Loucy (cell line): Measurements from ENCODE around the gene MATK.
"Not testable (repeated sequence)": the region's sequence is repeated elsewhere in the genome, so short reads cannot be mapped to it uniquely, and the experiment has no call there.

Experiments
- H2AFZ ChIP-seq: fragments of 200-600 bp; sonication (generic); 2 replicates; pipeline ENCODE4 v1.6.0; 2016; ENCODE audit warnings: antibody characterized with exemption, mild to moderate bottlenecking, low read length, moderate library complexity
- H3F3A ChIP-seq: fragments of 200-600 bp; 2 replicates; pipeline ENCODE4 v1.6.0; 2016; ENCODE audit warnings: antibody characterized with exemption, low read depth, mild to moderate bottlenecking
- H3K27me3 ChIP-seq: fragments of 200-600 bp; sonication (generic); 2 replicates; pipeline ENCODE4 v1.6.1; 2014; ENCODE audit warnings: low read length, mild to moderate bottlenecking; ENCODE audit not compliant: insufficient read depth, poor library complexity, severe bottlenecking
- H3K36me3 ChIP-seq: fragments of 200-600 bp; sonication (generic); 2 replicates; pipeline ENCODE4 v1.6.1; 2016; ENCODE audit warnings: low read length; ENCODE audit not compliant: insufficient read depth
- H3K4me1 ChIP-seq: fragments of 200-600 bp; sonication (generic); 2 replicates; pipeline ENCODE4 v1.5.1; 2014; ENCODE audit warnings: low read length, mild to moderate bottlenecking; ENCODE audit not compliant: insufficient read depth, poor library complexity, severe bottlenecking
- H3K4me2 ChIP-seq: fragments of 200-600 bp; sonication (generic); 2 replicates; pipeline ENCODE4 v1.6.0; 2014; ENCODE audit warnings: antibody characterized with exemption, low read length, low read depth, mild to moderate bottlenecking; ENCODE audit not compliant: poor library complexity, severe bottlenecking
- H3K4me3 ChIP-seq: fragments of 200-600 bp; sonication (generic); 2 replicates; pipeline ENCODE4 v1.5.1; 2014; ENCODE audit warnings: low read length, mild to moderate bottlenecking, mixed read lengths; ENCODE audit not compliant: poor library complexity, severe bottlenecking
- H3K79me2 ChIP-seq: fragments of 200-600 bp; sonication (generic); 2 replicates; pipeline ENCODE4 v1.6.1; 2014; ENCODE audit warnings: low read length; ENCODE audit not compliant: insufficient read depth
- H3K9ac ChIP-seq: fragments of 200-600 bp; sonication (generic); 2 replicates; pipeline ENCODE4 v1.6.0; 2014; ENCODE audit warnings: mild to moderate bottlenecking, low read depth, low read length, moderate library complexity; ENCODE audit not compliant: poor library complexity, severe bottlenecking
- H3K9me2 ChIP-seq: fragments of 200-600 bp; sonication (generic); replicated peaks from 2 replicates; pipeline ENCODE4 v1.6.1; 2016; ENCODE audit warnings: low read depth, low read length, mixed read lengths
- H3K9me3 ChIP-seq: fragments of 200-600 bp; sonication (generic); 2 replicates; pipeline ENCODE4 v1.6.1; 2014; ENCODE audit warnings: mild to moderate bottlenecking, antibody characterized with exemption, low read length, low read depth; ENCODE audit not compliant: insufficient read depth
- H4K20me1 ChIP-seq: fragments of 200-600 bp; sonication (generic); 2 replicates; pipeline ENCODE4 v1.6.0; 2014; ENCODE audit warnings: antibody characterized with exemption, low read length, mild to moderate bottlenecking; ENCODE audit not compliant: insufficient read depth, poor library complexity, severe bottlenecking
- CTCF ChIP-seq: fragments of 200-600 bp; sonication (generic); conservative IDR thresholded peaks from 2 replicates; pipeline ENCODE4 v1.5.1; 2014; ENCODE audit warnings: mild to moderate bottlenecking, antibody characterized with exemption, low read length
- EZH2phosphoT487 ChIP-seq: fragments of 200-600 bp; IDR thresholded peaks from 2 replicates; pipeline ENCODE4 v1.6.1; 2018; ENCODE audit warnings: antibody characterized with exemption, mild to moderate bottlenecking, moderate library complexity, borderline replicate concordance

The MATK gene

GRCh38 chr19:3767050-3767449, 19.1 kb downstream of the MATK start:
- H3K9me3 ChIP-seq, result no peaks in the 10 kb centered on the region
- peaks cover 5% of the 10 kb centered on the region for H3K4me1 ChIP-seq
- H3K9me2 ChIP-seq, result no peaks in the 10 kb centered on the region
- H4K20me1 ChIP-seq, result no peaks in the 10 kb centered on the region
- no peak overlapping the region for H3K4me2 ChIP-seq
- H3K79me2 ChIP-seq, result peaks cover 5% of the 10 kb centered on the region; the same call in 1 of the 2 replicates
- no peak for TF ChIP-seq EZH2phosphoT487
- no peak for TF ChIP-seq CTCF
- H3K9ac ChIP-seq, result no peak overlapping the region
- no peak overlapping the region for H3K4me3 ChIP-seq
- 0 out of 2 replicates have a peak, but pooled peaks cover 2% of the 10 kb centered on the region for H3F3A ChIP-seq
- no peak overlapping the region for H2AFZ ChIP-seq
- peaks cover 10% of the 10 kb centered on the region; the same call in 1 of the 2 replicates for H3K36me3 ChIP-seq
- H3K27me3 ChIP-seq, result no peaks in the 10 kb centered on the region

DNA sequence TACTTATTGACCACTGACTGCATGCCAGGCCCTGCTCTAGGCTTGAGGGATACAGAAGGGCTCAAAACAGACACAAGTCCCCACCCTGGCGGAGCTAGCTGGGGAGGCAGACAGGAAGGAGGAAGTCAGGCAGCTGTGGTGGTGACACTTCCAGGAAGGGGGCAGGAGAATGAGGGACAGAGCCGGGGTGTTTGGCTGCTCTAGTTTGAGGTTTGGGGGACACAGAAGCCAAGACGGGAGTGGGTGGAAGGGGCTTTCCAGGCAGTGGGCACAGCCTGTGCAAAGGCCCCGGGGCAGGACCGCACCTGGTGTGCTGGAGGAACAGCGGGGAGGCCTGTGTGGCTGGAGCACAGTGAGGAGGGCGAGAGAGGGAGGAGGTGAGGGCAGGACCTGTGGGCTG, 19.7 kb downstream of the MATK start:
- peaks cover 5% of the 10 kb centered on the region; the same call in 1 of the 2 replicates for H3K79me2 ChIP-seq

GRCh38 chr19:3765757-3766156, 20.4 kb downstream of the MATK start:
- H3K36me3 ChIP-seq, H3F3A ChIP-seq: not testable (repeated sequence)
- peaks cover 12% of the 10 kb centered on the region for H3K79me2 ChIP-seq

More for the DNA sequence above, 19.7 kb downstream of the MATK start:
- Histone ChIP-seq H3K27me3 (no peaks in the 10 kb centered on the region), H3K36me3 (peaks cover 10% of the 10 kb centered on the region; the same call in 1 of the 2 replicates), H3K4me3 (no peak overlapping the region), H3F3A (0 out of 2 replicates have a peak, but pooled peaks cover 2% of the 10 kb centered on the region), H3K4me1 (peaks cover 8% of the 10 kb centered on the region), H3K9me3 (no peaks in the 10 kb centered on the region), H4K20me1 (no peaks in the 10 kb centered on the region), H2AFZ (no peak overlapping the region), H3K9me2 (no peaks in the 10 kb centered on the region), H3K9ac (no peak overlapping the region), H3K4me2 (no peak overlapping the region)
- TF ChIP-seq EZH2phosphoT487 (no peak), CTCF (no peak)

GRCh38 chr19:3765121-3765520, 21.1 kb downstream of the MATK start:
- TF ChIP-seq EZH2phosphoT487 (no peak), CTCF (no peak)
- H3K4me2 ChIP-seq, result no peak overlapping the region

More at GRCh38 chr19:3765757-3766156, 20.4 kb downstream of the MATK start:
- H2AFZ ChIP-seq, H3K4me3 ChIP-seq, H3K4me2 ChIP-seq, H3K9me2 ChIP-seq, H3K27me3 ChIP-seq, H4K20me1 ChIP-seq, H3K9me3 ChIP-seq, H3K9ac ChIP-seq: not testable (repeated sequence)
- H3K4me1 ChIP-seq, result peaks cover 14% of the 10 kb centered on the region

More at GRCh38 chr19:3765121-3765520, 21.1 kb downstream of the MATK start:
- Histone ChIP-seq H3K79me2 (peaks cover 18% of the 10 kb centered on the region), H3K4me3 (no peak overlapping the region), H3F3A (0 out of 2 replicates have a peak, but pooled peaks cover 2% of the 10 kb centered on the region), H3K9me3 (no peaks in the 10 kb centered on the region), H3K36me3 (peaks cover 10% of the 10 kb centered on the region; the same call in 1 of the 2 replicates), H2AFZ (no peak overlapping the region), H3K9ac (no peak overlapping the region), H3K4me1 (peaks cover 16% of the 10 kb centered on the region), H4K20me1 (no peaks in the 10 kb centered on the region), H3K9me2 (no peaks in the 10 kb centered on the region), H3K27me3 (no peaks in the 10 kb centered on the region)
